ENCODE measurements around the gene TNFAIP6. TPM values are rescaled to one million over a fixed set of nuclear protein-coding genes. Genes with fewer than 3 reads are reported as not detected.

The TNFAIP6 gene
- 1.4 to 3.0 TPM (median 2.1 TPM) in 5 replicates for total RNA-seq (2022; extraction: Qiagen RNA extraction; ENCODE audit: low read depth)

GRCh38 chr2:151357359-151357758 lies at the start of gene TNFAIP6:
TNFAIP6 (plus strand) TSS chr2:151357592; CDS start chr2:151357667, 75 bp downstream.

GRCh38 chr2:151409601-151410484 lies 52.5 kb downstream of the TNFAIP6 start, which contains the start of gene RIF1:
RIF1 (plus strand) TSS chr2:151409902; CDS start chr2:151410424, 522 bp downstream.

Other genes starting within 250 kb of the TNFAIP6 start
- 2.4 to 5.6 TPM (median 3.9 TPM) in 5 replicates for gene RBM43, start 95.7 kb upstream of the TNFAIP6 start, total RNA-seq (2022; extraction: Qiagen RNA extraction; ENCODE audit: low read depth)
- gene NMI, start 67.9 kb upstream of the TNFAIP6 start, total RNA-seq (2022; extraction: Qiagen RNA extraction; ENCODE audit: low read depth): 12.6 to 15.4 TPM (median 13.5 TPM) in 5 replicates
- gene RIF1, start 52.3 kb downstream of the TNFAIP6 start, total RNA-seq (2022; extraction: Qiagen RNA extraction; ENCODE audit: low read depth): 17.8 to 26.4 TPM (median 24.8 TPM) in 5 replicates